Fibroblast of pulmonary artery (primary cell): Measurements from ENCODE around the gene EGF.

Experiments
- DNase-seq: peaks from one replicate; pipeline ENCODE4 v3.0.0-alpha.2; 2010; ENCODE audit warnings: low read depth
- H3K4me3 ChIP-seq: replicated peaks from 2 replicates; pipeline ENCODE4 v1.5.1; 2011; ENCODE audit warnings: low read depth, mild to moderate bottlenecking, control low read depth, low read length, moderate library complexity
- TF ChIP-seq, protein P1 (sequence below): IDR thresholded peaks from 2 replicates; pipeline ENCODE4 v1.5.1; 2011; ENCODE audit warnings: mild to moderate bottlenecking, control low read depth, low read length, inconsistent platforms; ENCODE audit errors: missing control alignments

Gene EGF

GRCh38 chr4:109914322-109914721, 1.6 kb downstream of the EGF start:
- TF ChIP-seq, protein P1, sequence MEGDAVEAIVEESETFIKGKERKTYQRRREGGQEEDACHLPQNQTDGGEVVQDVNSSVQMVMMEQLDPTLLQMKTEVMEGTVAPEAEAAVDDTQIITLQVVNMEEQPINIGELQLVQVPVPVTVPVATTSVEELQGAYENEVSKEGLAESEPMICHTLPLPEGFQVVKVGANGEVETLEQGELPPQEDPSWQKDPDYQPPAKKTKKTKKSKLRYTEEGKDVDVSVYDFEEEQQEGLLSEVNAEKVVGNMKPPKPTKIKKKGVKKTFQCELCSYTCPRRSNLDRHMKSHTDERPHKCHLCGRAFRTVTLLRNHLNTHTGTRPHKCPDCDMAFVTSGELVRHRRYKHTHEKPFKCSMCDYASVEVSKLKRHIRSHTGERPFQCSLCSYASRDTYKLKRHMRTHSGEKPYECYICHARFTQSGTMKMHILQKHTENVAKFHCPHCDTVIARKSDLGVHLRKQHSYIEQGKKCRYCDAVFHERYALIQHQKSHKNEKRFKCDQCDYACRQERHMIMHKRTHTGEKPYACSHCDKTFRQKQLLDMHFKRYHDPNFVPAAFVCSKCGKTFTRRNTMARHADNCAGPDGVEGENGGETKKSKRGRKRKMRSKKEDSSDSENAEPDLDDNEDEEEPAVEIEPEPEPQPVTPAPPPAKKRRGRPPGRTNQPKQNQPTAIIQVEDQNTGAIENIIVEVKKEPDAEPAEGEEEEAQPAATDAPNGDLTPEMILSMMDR: no peak
- no peak overlapping the region for H3K4me3 ChIP-seq
- no peak for DNase-seq

DNA sequence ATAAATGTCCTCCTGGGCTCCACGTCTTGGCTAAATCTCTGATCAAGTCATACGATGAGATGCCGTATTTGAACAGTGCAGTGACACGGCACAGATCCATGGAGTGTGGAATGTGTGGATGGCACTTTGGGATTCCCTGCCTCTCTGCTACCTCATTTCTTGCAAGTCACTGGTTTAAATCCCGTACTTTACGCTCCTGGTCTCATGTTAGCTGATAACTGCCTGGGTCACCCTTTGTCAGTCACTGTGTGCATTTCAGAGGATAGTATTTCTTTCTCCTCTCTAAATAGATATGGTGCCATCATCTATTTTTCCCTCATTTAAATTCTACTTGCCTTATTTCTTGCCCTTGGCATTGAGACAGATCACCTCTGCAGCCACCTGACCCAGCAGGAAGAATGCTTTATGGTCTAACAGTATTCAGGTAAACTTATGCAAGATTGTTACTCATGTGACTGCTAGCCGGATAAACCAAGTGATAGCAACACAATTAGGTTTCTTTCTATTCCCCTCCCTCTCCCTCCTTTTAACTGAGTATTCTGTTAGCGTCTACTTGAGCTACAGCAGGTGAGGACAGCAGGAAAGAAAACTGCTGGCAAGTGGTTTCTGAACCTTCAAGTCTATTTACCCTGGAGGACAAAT, 2.8 kb downstream of the EGF start:
- DNase-seq: no peak
- TF ChIP-seq, protein P1: no peak
- H3K4me3 ChIP-seq: no peak overlapping the region

DNA sequence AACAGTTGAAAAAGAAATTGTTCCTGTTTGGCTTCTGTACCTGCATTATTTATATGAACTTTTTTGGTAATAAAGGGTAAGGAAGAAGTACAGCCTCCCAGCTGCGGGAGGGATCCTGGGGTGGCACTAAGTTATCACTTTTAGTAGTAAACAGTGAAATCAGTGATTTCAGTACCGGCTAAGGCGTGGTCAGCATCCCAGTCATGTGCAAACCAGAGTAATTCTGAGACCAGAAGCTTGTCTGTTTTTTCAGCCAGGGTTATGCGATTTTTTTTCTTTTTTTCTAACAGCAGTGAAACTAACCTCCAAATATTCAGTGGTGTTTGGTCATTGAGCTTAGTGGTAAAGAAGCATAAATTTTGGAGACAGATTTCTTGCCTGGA, 3.3 kb downstream of the EGF start:
- no peak for DNase-seq
- TF ChIP-seq, protein P1: no peak
- H3K4me3 ChIP-seq: no peak overlapping the region

DNA sequence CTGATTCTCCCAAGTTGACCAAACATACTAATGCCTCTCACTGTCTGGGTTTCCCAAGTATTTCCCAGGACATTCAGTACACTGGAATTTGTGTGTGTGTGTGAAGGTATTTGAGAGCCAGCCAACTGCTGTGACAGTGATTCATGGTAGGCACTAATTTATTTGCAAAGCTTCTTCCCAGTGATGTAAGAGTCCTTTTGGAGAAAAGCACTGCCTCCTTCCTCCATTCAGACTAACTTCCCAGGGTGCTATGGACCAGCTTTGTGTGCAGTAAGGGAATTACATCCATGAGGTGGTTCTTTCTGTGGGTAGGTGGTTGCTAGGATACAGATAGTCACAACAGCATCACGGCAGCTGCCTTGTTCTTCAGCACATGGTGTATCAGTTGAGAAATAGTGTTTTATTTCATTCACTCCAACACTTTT, 8.7 kb downstream of the EGF start:
- no peak overlapping the region for H3K4me3 ChIP-seq
- TF ChIP-seq, protein P1: no peak
- DNase-seq: peak; percentile 68

- no peak overlapping the region for H3K4me3 ChIP-seq
- TF ChIP-seq, protein P1: no peak
- DNase-seq: no peak
Measured at GRCh38 chr4:109925396-109925795, 12.7 kb downstream of the EGF start.

DNA sequence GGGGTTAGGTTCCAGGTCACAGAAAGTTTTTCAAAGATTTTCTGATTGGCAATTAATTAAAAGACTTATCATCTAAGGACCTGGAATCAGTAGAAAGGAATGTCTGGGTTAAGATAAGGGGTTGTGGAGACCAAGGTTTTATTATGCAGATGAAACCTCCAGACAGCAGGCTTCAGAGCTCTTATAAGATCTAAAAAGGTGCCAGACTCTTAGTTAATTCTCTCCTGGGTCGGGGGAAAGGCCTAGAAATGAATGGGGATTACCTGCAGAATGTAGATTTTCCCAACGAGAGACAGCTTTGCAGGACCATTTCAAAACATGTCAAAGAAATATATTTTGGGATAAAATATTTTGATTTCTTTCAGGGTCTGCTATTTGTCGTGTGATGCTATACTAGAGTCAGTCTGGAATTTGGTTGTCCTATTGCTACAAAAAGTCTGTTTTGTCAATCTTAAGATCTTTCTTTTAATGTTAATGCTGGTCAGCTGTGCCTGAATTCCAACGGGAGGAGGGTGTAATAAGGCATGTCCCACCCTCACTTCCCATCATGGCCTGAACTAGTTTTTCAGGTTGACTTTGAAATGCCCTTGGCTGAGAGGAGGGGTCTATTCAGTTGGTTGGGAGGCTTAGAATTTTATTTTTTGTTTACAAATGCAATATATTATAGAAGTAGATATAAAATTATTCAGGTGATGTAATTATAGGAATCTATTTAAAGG, 15.8 kb downstream of the EGF start:
- TF ChIP-seq, protein P1: no peak
- H3K4me3 ChIP-seq: no peak overlapping the region
- no peak for DNase-seq

DNA sequence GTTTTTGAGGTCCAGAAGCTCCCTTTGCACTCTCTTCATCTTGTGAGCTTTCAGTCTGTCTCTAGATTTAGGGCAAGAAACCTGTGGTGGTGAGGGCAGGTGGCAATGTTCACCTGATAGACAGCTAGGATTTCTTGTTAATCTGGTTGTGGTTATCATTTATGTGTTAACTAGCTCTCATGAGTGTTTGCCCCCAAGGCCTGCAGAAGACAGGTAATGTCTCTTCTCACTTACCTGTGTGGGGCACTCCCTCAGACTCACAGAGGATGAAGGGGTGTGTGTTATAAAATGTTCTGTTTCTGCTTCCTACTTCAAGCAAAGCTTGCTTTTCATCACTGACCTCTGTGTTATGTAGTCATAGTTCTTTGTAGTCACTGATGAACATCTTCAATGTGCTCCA, 17.8 kb downstream of the EGF start:
- H3K4me3 ChIP-seq: no peak overlapping the region
- TF ChIP-seq, protein P1: no peak
- no peak for DNase-seq
